NCI-H526 (cell line): Measurements from ENCODE around the gene ZNF426.

ENCODE experiments used
- DNase-seq, 2 experiments: peaks; one replicate each; lab custom pipeline; 2025; lab: John Stamatoyannopoulos, UW

The ZNF426 gene

DNA sequence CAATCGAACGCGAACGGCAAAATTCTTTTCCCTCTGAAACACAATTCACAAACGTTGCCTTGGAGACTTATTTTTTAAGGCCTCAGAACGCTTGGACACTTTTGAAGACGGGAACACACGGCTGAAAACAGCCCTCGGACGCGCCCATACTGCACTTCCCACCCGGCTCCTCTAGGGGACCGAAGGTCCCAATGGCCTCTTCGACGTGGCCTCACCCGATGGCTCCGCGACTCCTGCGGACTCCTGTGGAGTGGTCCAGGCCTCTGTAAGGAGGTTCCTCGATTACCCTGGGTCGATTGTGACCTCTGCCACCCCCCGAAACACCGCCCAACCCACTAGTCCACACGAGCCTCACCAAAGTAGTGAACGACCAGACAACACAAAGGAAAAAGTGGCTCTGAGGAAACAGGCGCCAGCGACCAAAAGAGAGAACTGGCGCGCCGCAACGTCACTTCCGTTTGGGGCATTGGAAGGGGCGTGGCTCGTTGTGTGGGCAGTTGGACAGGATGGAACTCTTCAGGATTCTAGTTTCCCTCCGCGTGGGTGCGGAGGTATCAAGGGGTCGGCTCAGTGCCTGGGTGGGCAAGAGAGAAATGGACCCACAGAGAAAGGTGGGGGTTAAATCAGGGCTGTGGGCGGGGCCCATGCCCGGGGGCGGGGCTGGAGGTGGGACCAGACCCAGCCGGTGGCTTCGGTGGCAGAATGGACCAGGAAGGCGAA lies 40.1 kb downstream of the ZNF426 start, which contains the start of gene ZNF560:
Gene ZNF560 (minus strand): TSS at position 434 of the 720 bp plus-strand sequence. CDS start 23,303 bp downstream, outside the sequence.
- DNase-seq, result no peak

GRCh38 chr19:9494096-9494495 lies 44.3 kb downstream of the ZNF426 start:
- no peak for DNase-seq

DNA sequence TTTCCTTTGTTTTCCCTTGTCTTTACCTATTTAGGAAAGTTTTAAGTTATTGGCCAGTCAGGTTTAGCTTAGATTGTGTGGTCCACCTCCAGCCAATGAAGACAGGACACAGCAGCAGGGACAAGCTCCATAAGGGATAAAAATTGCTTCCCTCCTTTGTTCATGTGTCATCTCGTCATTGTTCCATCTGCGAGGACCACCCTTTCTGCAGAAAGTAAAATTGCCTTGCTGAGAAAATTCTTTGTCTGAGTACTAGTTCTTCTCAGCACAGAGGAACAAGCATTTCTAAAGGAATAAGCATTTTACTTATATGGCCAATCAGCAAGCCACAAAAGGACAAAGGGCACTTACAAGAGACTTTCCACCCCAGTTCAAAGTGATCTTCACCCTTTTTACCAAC lies 51.4 kb downstream of the ZNF426 start:
- DNase-seq, result no peak

DNA sequence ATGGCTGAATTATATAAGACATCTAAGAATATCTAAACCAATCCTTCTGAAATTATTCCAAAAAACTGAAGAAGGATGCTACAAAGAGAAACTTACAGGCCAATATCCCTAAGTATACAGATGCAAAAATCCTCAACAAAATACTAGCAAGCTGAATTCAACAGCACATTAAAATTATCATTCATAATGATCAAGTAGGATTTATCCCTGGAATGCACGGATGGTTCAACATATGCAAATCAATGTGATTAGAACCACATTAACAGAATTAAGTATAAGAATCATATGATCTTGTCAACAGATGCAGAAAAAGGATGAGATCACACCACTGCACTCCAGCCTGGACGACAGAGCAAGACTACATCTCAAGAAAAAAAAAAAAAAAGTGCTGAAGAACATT lies 53.3 kb downstream of the ZNF426 start:
- DNase-seq, result no peak

DNA sequence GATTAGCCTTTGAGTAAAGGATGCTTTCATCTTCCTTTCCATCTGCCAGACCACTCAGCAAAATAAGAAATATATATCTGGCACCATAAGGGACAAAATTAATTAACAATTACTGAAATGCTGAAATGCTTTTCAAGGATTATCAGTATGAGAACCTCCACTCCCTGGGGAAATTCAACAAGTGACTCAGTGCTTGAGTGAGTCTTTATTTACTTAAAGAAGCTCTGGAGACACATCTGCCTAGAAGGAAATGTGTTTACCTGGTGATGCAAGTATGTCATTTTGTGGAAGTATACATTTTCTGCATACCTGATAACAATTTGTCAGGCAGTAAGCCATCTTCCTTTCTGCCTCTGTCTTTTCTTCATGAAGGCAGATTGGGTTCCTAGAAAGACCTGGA lies 63.5 kb downstream of the ZNF426 start:
- no peak for DNase-seq
